K562 (cell line): ENCODE results near the gene MAP2K3. TPM values are rescaled to one million over a fixed set of nuclear protein-coding genes. Genes with fewer than 3 reads are reported as not detected.

Experiments used
- ATAC-seq: fragments of 200-7000 bp; cut with Tn5 transposase; 3 replicates; pipeline ENCODE4 v1.9.1; 2020; ENCODE audit warnings: moderate library complexity
- BruUV-seq: library from RNA; stranded (reverse); fragments of 400-500 nt; replicated peaks from 2 replicates; lab custom pipeline; 2021; lab: Mats Ljungman, UMichigan
- CTCF ChIA-PET: fragments of 300-600 bp; formaldehyde crosslinking; extraction: SDS; loops from one replicate; lab custom pipeline; 2021; ENCODE audit warnings: low intra/inter-chr PET ratio; lab: Yijun Ruan, JAX
- POLR2A ChIA-PET: fragments of 300-600, 350-650 bp; sonication (Branson Sonifier 250); formaldehyde crosslinking; extraction: SDS; loops from one replicate; lab custom pipeline; 2021; ENCODE audit warnings: antibody characterized with exemption, inconsistent platforms; lab: Yijun Ruan, JAX
- DNase-seq, 4 experiments: peaks; one replicate each; pipeline versions ENCODE4 v3.0.0 to v3.0.0-alpha.2; 2011 to 2018; ENCODE audit warnings: low spot score in 3 of 4, mixed read lengths in 3 of 4; ENCODE audit errors: extremely low read depth in 1 of 4
- FAIRE-seq: peaks from 2 replicates; lab custom pipeline; 2011; peaks lifted over from hg19 to GRCh38; lab: Jason Lieb, UNC
- H2AFZ ChIP-seq: 2 replicates; pipeline ENCODE4 v1.6.0; 2011; ENCODE audit warnings: low read depth, low read length, control low read depth, inconsistent platforms
- H3K27ac ChIP-seq: fragments of 200-600 bp; 3 replicates; pipeline ENCODE4 v1.8.0; 2011; ENCODE audit warnings: low read depth, mild to moderate bottlenecking, control low read depth, inconsistent platforms, low read length, moderate library complexity, mixed read lengths; ENCODE audit errors: extremely low read depth
- H3K27me3 ChIP-seq, 2 experiments: fragments of 300-600 bp in 1 of 2; 2 replicates in 1 of 2; 3 replicates in 1 of 2; pipeline versions ENCODE4 v1.6.0 to v1.8.0; 2011; ENCODE audit warnings: inconsistent platforms in 2 of 2, low read length in 2 of 2, mild to moderate bottlenecking in 1 of 2, mixed read lengths in 1 of 2, moderate library complexity in 1 of 2; ENCODE audit not compliant: control insufficient read depth in 2 of 2, insufficient read depth in 2 of 2
- H3K36me3 ChIP-seq: fragments of 300-600 bp; 3 replicates; pipeline ENCODE4 v1.8.0; 2011; ENCODE audit warnings: mild to moderate bottlenecking, low read length, inconsistent platforms; ENCODE audit not compliant: control insufficient read depth, insufficient read depth
- H3K4me1 ChIP-seq, 2 experiments: fragments of 200-600 bp in 1 of 2; replicated peaks in 1 of 2; 2 replicates in 1 of 2; 3 replicates in 1 of 2; pipeline versions ENCODE4 v1.5.1 to v1.8.0; 2011; ENCODE audit warnings: inconsistent platforms in 2 of 2, low read length in 2 of 2, mild to moderate bottlenecking in 1 of 2, mixed read lengths in 1 of 2, moderate library complexity in 1 of 2; ENCODE audit not compliant: control insufficient read depth in 2 of 2, insufficient read depth in 2 of 2
- H3K4me2 ChIP-seq: 2 replicates; pipeline ENCODE4 v1.6.1; 2011; ENCODE audit warnings: low read length, control low read depth, inconsistent platforms, mixed read lengths; ENCODE audit not compliant: insufficient read depth
- H3K4me3 ChIP-seq: fragments of 200-600 bp; sonication (generic), shearing (Covaris generic); 2 replicates; pipeline ENCODE4 v1.5.1; 2016; ENCODE audit warnings: control low read depth, inconsistent platforms
- H3K79me2 ChIP-seq: fragments of 200-600 bp; 3 replicates; pipeline ENCODE4 v1.8.0; 2011; ENCODE audit warnings: low read length, inconsistent platforms; ENCODE audit not compliant: control insufficient read depth, insufficient read depth
- H3K9ac ChIP-seq, 2 experiments: 2 replicates each; pipeline versions ENCODE4 v1.6.0 to v1.6.1; 2011; ENCODE audit warnings: low read depth in 2 of 2, low read length in 2 of 2, control low read depth in 1 of 2, inconsistent platforms in 1 of 2, mild to moderate bottlenecking in 1 of 2, mixed read lengths in 1 of 2; ENCODE audit not compliant: insufficient read depth in 1 of 2
- H3K9me1 ChIP-seq: one replicate; pipeline ENCODE4 v1.6.0; 2011; ENCODE audit warnings: inconsistent platforms, mild to moderate bottlenecking, low read length, moderate library complexity; ENCODE audit not compliant: control insufficient read depth, insufficient read depth
- H3K9me3 ChIP-seq: replicated peaks from 2 replicates; pipeline ENCODE4 v1.5.1; 2011; ENCODE audit warnings: low read depth, low read length, inconsistent platforms; ENCODE audit not compliant: control insufficient read depth, insufficient read depth
- H4K20me1 ChIP-seq: replicated peaks from 2 replicates; pipeline ENCODE4 v1.6.1; 2011; ENCODE audit warnings: low read length, inconsistent platforms, mixed read lengths; ENCODE audit not compliant: control insufficient read depth, insufficient read depth
- CEBPB ChIP-seq: fragments of 450-650 bp; IDR thresholded peaks from 2 replicates; pipeline ENCODE4 v1.6.1; 2016; ENCODE audit warnings: missing genetic modification characterization, missing compliant biosample characterization
- CEBPG ChIP-seq, 3 experiments: fragments of 200-800 bp in 1 of 3; sonication (Bioruptor generic) in 1 of 3; sonication (generic) in 1 of 3; formaldehyde crosslinking in 1 of 3; IDR thresholded peaks in 2 of 3; conservative IDR thresholded peaks in 1 of 3; 2 replicates each; pipeline versions ENCODE4 v1.6.1 to v1.8.0; 2016 to 2022; ENCODE audit warnings: missing compliant biosample characterization in 2 of 3, missing genetic modification characterization in 2 of 3, mild to moderate bottlenecking in 1 of 3, missing genetic modification reagents in 1 of 3
- CTCF ChIP-seq, 3 experiments: IDR thresholded peaks in 2 of 3; conservative IDR thresholded peaks in 1 of 3; 2 replicates each; pipeline ENCODE4 v1.5.1; 2011 to 2012; ENCODE audit warnings: low read length in 3 of 3, mild to moderate bottlenecking in 3 of 3, control low read depth in 2 of 3, improper control_type of control experiment in 1 of 3, inconsistent platforms in 1 of 3, low read depth in 1 of 3, mixed read lengths in 1 of 3, moderate library complexity in 1 of 3; ENCODE audit not compliant: insufficient read depth in 2 of 3
- ETV6 ChIP-seq, 3 experiments: fragments of 150-350 bp in 1 of 3; sonication (generic) in 1 of 3; formaldehyde crosslinking in 1 of 3; IDR thresholded peaks; 2 replicates each; pipeline versions ENCODE4 v1.6.1 to v1.8.0; 2014 to 2022; ENCODE audit warnings: borderline replicate concordance in 2 of 3, low read depth in 2 of 3, antibody characterized with exemption in 1 of 3, low read length in 1 of 3, mild to moderate bottlenecking in 1 of 3, missing genetic modification reagents in 1 of 3
- FOXJ3 ChIP-seq: sonication (generic); formaldehyde crosslinking; IDR thresholded peaks from 2 replicates; pipeline ENCODE4 v1.4.0; 2020; ENCODE audit warnings: mild to moderate bottlenecking, missing genetic modification reagents
- HSF4 ChIP-seq: fragments of 250-450 bp; sonication (Bioruptor Pico); IDR thresholded peaks from 2 replicates; pipeline ENCODE4 v2.1.2; 2022; ENCODE audit warnings: mild to moderate bottlenecking, moderate library complexity, borderline replicate concordance
- MEIS2 ChIP-seq: fragments of 450-650 bp; IDR thresholded peaks from 2 replicates; pipeline ENCODE4 v1.6.1; 2014; ENCODE audit warnings: mild to moderate bottlenecking; ENCODE audit not compliant: partially characterized antibody
- NCOR1 ChIP-seq: fragments of 450-650 bp; IDR thresholded peaks from 2 replicates; pipeline ENCODE4 v1.6.1; 2016; ENCODE audit warnings: mild to moderate bottlenecking, moderate library complexity
- NFYB ChIP-seq: IDR thresholded peaks from 2 replicates; pipeline ENCODE4 v1.6.1; 2011; ENCODE audit warnings: mild to moderate bottlenecking, moderate library complexity; ENCODE audit not compliant: insufficient read length; ENCODE audit errors: extremely low read depth
- PRPF4 ChIP-seq: fragments of 200-400 bp; formaldehyde crosslinking; IDR thresholded peaks from one replicate; pipeline ENCODE4 v1.6.1; 2017; ENCODE audit warnings: low read length, low read depth, mild to moderate bottlenecking; ENCODE audit not compliant: insufficient read depth, poor library complexity, severe bottlenecking
- RAD21 ChIP-seq, 2 experiments: fragments of 250-450 bp in 1 of 2; fragments of 450-650 bp in 1 of 2; sonication (Bioruptor Pico) in 1 of 2; formaldehyde crosslinking in 1 of 2; IDR thresholded peaks in 1 of 2; conservative IDR thresholded peaks in 1 of 2; 2 replicates each; pipeline versions ENCODE4 v1.4.0 to v1.8.0; 2020 to 2022; ENCODE audit warnings: mild to moderate bottlenecking in 2 of 2, moderate library complexity in 1 of 2
- ZNF584 ChIP-seq: fragments of 200-800 bp; sonication (Bioruptor generic); IDR thresholded peaks from 2 replicates; pipeline ENCODE4 v1.6.1; 2016; ENCODE audit warnings: low read depth, mild to moderate bottlenecking, missing genetic modification characterization, missing compliant biosample characterization
- ZNF586 ChIP-seq: fragments of 450-650 bp; formaldehyde crosslinking; conservative IDR thresholded peaks from 2 replicates; pipeline ENCODE4 v1.4.0; 2020; ENCODE audit warnings: mild to moderate bottlenecking, moderate library complexity
- WGBS: fragments of 100-300 bp; shearing (Covaris generic); methylation state at CpG from one replicate; pipeline ENCODE4 v1.1.6; 2016; ENCODE audit warnings: low coverage, mixed read lengths; ENCODE audit not compliant: insufficient coverage; ENCODE audit errors: missing lambda C conversion rate; 5-methylcytosine and 5-hydroxymethylcytosine counted together
- in situ Hi-C: fragments of 300-500 bp; cut with MboI; formaldehyde crosslinking; loops from 4 replicates; pipeline ENCODE4 v1.15.0; 2018; ENCODE audit warnings: inconsistent platforms, mixed read lengths
- intact Hi-C: fragments of 100-400 bp; cut with micrococcal nuclease; formaldehyde crosslinking; loops from 2 replicates; pipeline ENCODE4 v1.14.2; 2022
- polyA plus RNA-seq, 8 experiments: library from polyadenylated mRNA; depleted of rRNA in 4 of 8; stranded (reverse) in 5 of 8; unstranded in 3 of 8; fragments of >200 nt; fragmentation: Nextera tagmentation in 2 of 8; fragmentation: Illumina TruSeq in 1 of 8; extraction: Ambion mirVana in 2 of 8; extraction: Trizol in 1 of 8; gene quantifications; 2 replicates each; pipeline versions ENCODE4 v1.2.1 to v1.2.3, GENCODE V29; 2011 to 2014; ENCODE audit warnings: inconsistent platforms in 1 of 8, missing spikeins in 1 of 8
- total RNA-seq, 7 experiments: library from RNA; depleted of rRNA in 6 of 7; stranded (reverse); fragments of >200 nt in 6 of 7; fragmentation: Illumina TruSeq in 2 of 7; extraction: Trizol in 2 of 7; gene quantifications; 2 replicates each; pipeline versions ENCODE4 v1.2.1 to v1.2.3, GENCODE V29; 2011 to 2021; ENCODE audit warnings: low replicate concordance in 1 of 7
- TF ChIP-seq, protein P1 (sequence below), 2 experiments: IDR thresholded peaks in 1 of 2; conservative IDR thresholded peaks in 1 of 2; 2 replicates each; pipeline ENCODE4 v1.6.1; 2016; ENCODE audit warnings: low read depth in 2 of 2, mild to moderate bottlenecking in 1 of 2, missing compliant biosample characterization in 1 of 2, missing genetic modification characterization in 1 of 2, moderate library complexity in 1 of 2

MAP2K3 gene
- total and polyA plus RNA-seq, 9 of the 15 experiments (the other 6 are each of a cell fraction or from before 2014, with no cell fraction given): 0.18 to 14.8 (median 3.5) TPM

DNA sequence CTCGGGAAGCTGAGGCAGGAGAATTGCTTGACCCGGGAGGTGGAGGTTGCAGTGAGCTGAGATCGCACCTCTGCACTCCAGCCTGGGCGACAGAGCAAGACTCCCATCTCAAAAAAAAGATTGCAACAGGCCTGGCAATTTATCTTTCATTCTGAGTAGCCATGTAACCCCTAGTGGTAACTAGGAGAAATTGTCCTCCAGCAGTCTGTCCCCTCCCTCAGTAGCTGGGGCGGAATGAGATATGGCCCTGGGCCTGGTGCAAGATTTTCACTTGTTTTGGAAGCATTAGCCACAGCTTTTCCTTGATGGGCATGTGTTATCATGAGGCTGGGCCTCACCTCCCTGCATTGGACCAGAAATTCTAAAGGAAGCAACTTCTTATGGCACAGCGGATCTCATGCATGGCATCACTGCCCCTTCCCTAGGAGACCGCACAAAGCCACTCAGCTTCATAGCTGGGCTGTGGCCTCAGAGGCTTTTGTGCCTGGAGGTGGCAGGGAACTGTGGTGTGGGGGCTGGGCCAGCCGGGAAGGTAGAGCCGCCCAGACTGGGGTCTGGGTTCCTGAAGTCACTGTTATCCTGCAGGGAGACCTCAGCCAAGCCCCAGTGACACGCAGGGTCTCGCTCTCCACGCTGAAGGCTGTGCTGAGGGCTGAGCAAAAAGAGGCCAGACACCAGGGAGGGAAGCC, 44.7 kb upstream of the MAP2K3 start:
- H3K9ac ChIP-seq: peak overlapping the region in 1 of 2 experiments; percentile 58; a peak in 2 of 4 replicates
- ChIA-PET POLR2A (interaction anchor here (0.6 to 1.2 kb wide), 2 partner anchors 10 to 11 kb away, joined by 4 read pairs; no protein-coding TSS in a partner anchor), CTCF (no interaction called here)
- FAIRE-seq (peak; percentile 64), ATAC-seq (peak; percentile 92), DNase-seq (peak; percentile 44 to 62 (median 49))
- H3K27ac ChIP-seq: no peak overlapping the region
- no TSS peak for BruUV-seq
- no peak overlapping the region for H3K4me3 ChIP-seq
- H2AFZ ChIP-seq: no peak overlapping the region
- H3K36me3 ChIP-seq: no peaks in the 10 kb centered on the region
- H3K27me3 ChIP-seq: no peaks in the 10 kb centered on the region
- WGBS: 16% methylated on average over 8 of the region's 12 CpGs
- no peaks in the 10 kb centered on the region for H3K9me3 ChIP-seq
- peaks cover 2 to 9% of the 10 kb centered on the region in 2 experiments; a peak in 3 of 5 replicates for H3K4me1 ChIP-seq
- H4K20me1 ChIP-seq: no peaks in the 10 kb centered on the region
- H3K79me2 ChIP-seq: no peaks in the 10 kb centered on the region
- intact Hi-C loops: no loop called here
- in situ Hi-C loops: no loop called here
- no peaks in the 10 kb centered on the region for H3K9me1 ChIP-seq
- H3K4me2 ChIP-seq: no peak overlapping the region
- no peak for TF ChIP-seq NFYB
- no peak for TF ChIP-seq HSF4 (CRISPR knock-in tag)
- peak; percentile 49 to 57 (median 50); a peak in 3 of 6 replicates for TF ChIP-seq CTCF (IDR thresholded peaks at IDR 0.05 in 2 of 3, conservative IDR thresholded peaks at IDR 0.05 in 1 of 3; ENCODE audit: insufficient read depth in 2 of 3, low read depth in 1 of 3, low read length in 3 of 3)
- TF ChIP-seq FOXJ3 (CRISPR knock-in tag): no peak
- peak; percentile 53 for TF ChIP-seq MEIS2
- no peak for TF ChIP-seq ZNF586 (CRISPR knock-in tag)
- peak; percentile 46; the same call in 1 of the 2 replicates for TF ChIP-seq CEBPG (CRISPR knock-in tag; IDR thresholded peaks at IDR 0.05)
- TF ChIP-seq CEBPG (tag; conservative IDR thresholded peaks at IDR 0.05 in 1 of 2, IDR thresholded peaks at IDR 0.05 in 1 of 2): peak; percentile 36 to 71; a peak in 2 of 4 replicates
- no peak for TF ChIP-seq ETV6 (IDR thresholded peaks at IDR 0.05; ENCODE audit: borderline replicate concordance in 1 of 2, low read depth in 2 of 2, low read length in 1 of 2)
- no peak for TF ChIP-seq ETV6 (CRISPR knock-in tag; IDR thresholded peaks at IDR 0.05; ENCODE audit: borderline replicate concordance)
- TF ChIP-seq PRPF4: no peak
- peak; percentile 12 to 51; a peak in 2 of 4 replicates for TF ChIP-seq RAD21 (CRISPR knock-in tag; conservative IDR thresholded peaks at IDR 0.05 in 1 of 2, IDR thresholded peaks at IDR 0.05 in 1 of 2)
- TF ChIP-seq, protein P1, sequence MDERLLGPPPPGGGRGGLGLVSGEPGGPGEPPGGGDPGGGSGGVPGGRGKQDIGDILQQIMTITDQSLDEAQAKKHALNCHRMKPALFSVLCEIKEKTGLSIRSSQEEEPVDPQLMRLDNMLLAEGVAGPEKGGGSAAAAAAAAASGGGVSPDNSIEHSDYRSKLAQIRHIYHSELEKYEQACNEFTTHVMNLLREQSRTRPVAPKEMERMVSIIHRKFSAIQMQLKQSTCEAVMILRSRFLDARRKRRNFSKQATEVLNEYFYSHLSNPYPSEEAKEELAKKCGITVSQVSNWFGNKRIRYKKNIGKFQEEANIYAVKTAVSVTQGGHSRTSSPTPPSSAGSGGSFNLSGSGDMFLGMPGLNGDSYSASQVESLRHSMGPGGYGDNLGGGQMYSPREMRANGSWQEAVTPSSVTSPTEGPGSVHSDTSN (CRISPR knock-in tag; IDR thresholded peaks at IDR 0.05; ENCODE audit: low read depth): no peak
- TF ChIP-seq, protein P1 (tag; conservative IDR thresholded peaks at IDR 0.05; ENCODE audit: low read depth): peak; percentile 65; the same call in 1 of the 2 replicates
- TF ChIP-seq CEBPB (tag): peak; percentile 86
- TF ChIP-seq NCOR1: no peak
- TF ChIP-seq ZNF584 (CRISPR knock-in tag): no peak
